ENCODE measurements around the gene MDK. TPM values are rescaled to one million over a fixed set of nuclear protein-coding genes. Genes with fewer than 3 reads are reported as not detected.
"Not testable (repeated sequence)": the region's sequence is repeated elsewhere in the genome, so short reads cannot be mapped to it uniquely, and the experiment has no call there.

MDK gene
- total RNA-seq, 2 donors from 2014 or later = 11.0 to 15.2 TPM

DNA sequence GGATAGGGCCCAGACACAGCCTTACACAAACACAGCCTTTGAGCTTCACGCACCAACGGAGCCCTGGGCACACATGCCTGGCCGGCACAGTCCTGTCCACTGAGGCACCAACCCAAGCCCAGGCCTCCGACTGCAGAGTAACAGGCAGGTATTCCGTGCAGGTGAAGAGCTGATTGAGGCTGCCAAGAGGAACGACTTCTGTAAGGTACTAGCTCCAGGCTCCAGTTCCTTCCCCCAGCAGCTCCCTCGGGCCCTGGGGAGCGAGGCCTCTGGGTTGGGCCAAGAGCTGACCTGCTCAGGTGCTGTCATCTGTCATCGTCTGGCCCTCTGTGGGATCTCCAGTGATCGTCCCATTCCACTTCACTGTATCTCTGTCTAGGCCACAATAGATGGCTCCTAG lies 3.2 kb upstream of the MDK start:
- ATAC-seq = no peak
- no peak for DNase-seq
- intact Hi-C loops (cut with DNase I) = no loop called here

- intact Hi-C loops (cut with DNase I) = no loop called here
- ATAC-seq (no peak), DNase-seq (no peak)
Measured at GRCh38 chr11:46378811-46379481, 2.5 kb upstream of the MDK start.

DNA sequence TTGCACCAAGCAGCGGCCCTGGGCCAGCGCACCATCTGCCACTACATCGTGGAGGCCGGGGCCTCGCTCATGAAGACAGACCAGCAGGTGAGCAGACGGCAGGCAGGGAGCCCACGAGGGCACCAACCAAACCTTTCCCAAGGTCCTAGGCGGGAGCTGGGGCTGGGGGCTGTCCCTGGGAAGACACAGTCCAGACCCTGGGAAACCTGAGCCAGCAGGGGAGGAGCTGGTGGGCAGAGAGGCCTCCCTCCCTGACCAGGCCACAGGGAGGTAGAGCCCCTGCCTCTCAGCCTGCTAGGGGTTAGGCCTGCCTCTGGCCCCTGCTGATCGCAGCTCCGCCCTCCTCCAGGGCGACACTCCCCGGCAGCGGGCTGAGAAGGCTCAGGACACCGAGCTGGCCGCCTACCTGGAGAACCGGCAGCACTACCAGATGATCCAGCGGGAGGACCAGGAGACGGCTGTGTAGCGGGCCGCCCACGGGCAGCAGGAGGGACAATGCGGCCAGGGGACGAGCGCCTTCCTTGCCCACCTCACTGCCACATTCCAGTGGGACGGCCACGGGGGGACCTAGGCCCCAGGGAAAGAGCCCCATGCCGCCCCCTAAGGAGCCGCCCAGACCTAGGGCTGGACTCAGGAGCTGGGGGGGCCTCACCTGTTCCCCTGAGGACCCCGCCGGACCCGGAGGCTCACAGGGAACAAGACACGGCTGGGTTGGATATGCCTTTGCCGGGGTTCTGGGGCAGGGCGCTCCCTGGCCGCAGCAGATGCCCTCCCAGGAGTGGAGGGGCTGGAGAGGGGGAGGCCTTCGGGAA lies 1.8 kb upstream of the MDK start:
- not testable (repeated sequence) for DNase-seq
- intact Hi-C loops (cut with DNase I) = loop anchor here in 1 of 2 donors (10.0 kb wide), 1 partner anchor 245 kb away; no protein-coding TSS in a partner anchor
- ATAC-seq = peak in 1 of 2 donors; percentile 10

DNA sequence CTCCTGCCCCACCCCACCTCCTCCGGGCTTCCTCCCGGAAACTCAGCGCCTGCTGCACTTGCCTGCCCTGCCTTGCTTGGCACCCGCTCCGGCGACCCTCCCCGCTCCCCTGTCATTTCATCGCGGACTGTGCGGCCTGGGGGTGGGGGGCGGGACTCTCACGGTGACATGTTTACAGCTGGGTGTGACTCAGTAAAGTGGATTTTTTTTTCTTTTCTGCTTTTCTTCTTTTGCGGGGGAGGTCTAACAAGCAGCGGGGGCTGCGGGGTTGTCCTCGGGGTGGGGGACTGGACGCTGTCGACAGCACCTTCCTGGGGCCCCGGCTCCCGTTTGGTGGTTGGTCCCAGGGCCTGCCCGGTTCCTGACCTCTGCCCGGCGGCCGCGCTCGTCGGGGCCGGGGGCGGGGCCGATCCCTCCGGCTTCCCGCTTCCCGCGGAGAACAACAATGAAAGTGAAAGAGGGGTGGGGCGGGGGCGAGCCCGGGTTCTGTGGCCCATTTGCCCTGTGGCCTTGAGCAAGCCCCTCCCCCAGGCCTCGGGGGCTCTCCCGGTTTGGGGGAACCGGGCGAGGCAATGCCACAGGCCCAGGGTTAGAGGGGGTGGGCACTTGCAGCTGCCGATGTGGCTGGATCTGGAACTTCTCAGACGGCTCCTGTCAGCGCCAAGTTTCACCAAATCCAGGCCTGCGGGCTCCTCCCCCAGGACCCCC lies 975 bp upstream of the MDK start:
- ATAC-seq = peak; percentile 50 to 65

GRCh38 chr11:46381819-46382645 lies 563 bp downstream of the MDK start:
- intact Hi-C loops (cut with DNase I) = loop anchor here in 1 of 2 donors (10.0 kb wide), 1 partner anchor 243 kb away; no protein-coding TSS in a partner anchor
- ATAC-seq (peak in 1 of 2 donors; percentile 6), DNase-seq (no peak)

More for the DNA sequence above, 975 bp upstream of the MDK start:
- DNase-seq = peak; percentile 77
- intact Hi-C loops (cut with DNase I) = loop anchor here in 1 of 2 donors (10.0 kb wide), 1 partner anchor 244 kb away; no protein-coding TSS in a partner anchor

DNA sequence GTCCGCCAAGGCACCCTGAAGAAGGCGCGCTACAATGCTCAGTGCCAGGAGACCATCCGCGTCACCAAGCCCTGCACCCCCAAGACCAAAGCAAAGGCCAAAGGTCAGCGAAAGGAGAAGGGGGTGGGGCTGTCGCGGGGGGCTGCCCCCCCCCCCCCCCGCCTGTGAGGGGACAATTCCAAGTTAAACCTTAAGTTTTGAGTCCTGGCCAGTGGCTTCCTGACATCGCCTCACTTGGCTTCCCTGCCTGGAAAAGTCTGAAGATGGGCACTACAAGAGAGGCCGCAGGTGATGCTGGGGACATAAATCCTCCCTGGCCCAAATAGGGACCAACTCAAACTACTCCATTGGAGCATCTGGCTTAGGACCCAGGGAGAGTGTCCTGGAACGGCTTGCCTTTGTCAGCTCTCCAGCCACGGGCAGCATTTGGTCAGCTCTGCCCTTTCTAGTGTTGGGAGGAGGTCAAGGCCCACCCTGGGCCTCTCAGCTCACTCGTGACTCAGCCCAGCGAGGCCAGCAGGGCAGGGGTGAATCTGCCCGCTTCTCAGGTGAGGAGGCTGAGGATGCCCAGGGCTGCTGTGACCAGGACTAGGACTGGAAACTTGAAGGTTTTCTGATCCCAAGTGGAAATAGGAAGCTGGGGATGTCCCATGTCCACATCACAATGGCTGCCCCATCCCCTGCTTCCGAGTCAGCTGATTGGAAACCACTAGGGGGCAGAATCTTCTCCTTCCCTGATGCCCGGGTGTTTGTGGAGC lies 1.4 kb downstream of the MDK start:
- ATAC-seq (no peak), DNase-seq (no peak)
- intact Hi-C loops (cut with DNase I) = loop anchor here in 1 of 2 donors (10.0 kb wide), 1 partner anchor 242 kb away; no protein-coding TSS in a partner anchor

DNA sequence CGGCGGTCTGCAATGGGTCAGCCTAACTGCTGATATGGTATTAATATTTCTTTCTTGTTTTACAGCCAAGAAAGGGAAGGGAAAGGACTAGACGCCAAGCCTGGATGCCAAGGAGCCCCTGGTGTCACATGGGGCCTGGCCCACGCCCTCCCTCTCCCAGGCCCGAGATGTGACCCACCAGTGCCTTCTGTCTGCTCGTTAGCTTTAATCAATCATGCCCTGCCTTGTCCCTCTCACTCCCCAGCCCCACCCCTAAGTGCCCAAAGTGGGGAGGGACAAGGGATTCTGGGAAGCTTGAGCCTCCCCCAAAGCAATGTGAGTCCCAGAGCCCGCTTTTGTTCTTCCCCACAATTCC lies 1.9 kb downstream of the MDK start:
- ATAC-seq (no peak), DNase-seq (no peak)
- intact Hi-C loops (cut with DNase I) = loop anchor here in 1 of 2 donors (10.0 kb wide), 1 partner anchor 241 kb away; no protein-coding TSS in a partner anchor

- intact Hi-C loops (cut with DNase I) = loop anchor here in 1 of 2 donors (10.0 kb wide), 1 partner anchor 241 kb away; no protein-coding TSS in a partner anchor
- DNase-seq (no peak), ATAC-seq (no peak)
Measured at GRCh38 chr11:46383974-46384701, 2.7 kb downstream of the MDK start.

DNA sequence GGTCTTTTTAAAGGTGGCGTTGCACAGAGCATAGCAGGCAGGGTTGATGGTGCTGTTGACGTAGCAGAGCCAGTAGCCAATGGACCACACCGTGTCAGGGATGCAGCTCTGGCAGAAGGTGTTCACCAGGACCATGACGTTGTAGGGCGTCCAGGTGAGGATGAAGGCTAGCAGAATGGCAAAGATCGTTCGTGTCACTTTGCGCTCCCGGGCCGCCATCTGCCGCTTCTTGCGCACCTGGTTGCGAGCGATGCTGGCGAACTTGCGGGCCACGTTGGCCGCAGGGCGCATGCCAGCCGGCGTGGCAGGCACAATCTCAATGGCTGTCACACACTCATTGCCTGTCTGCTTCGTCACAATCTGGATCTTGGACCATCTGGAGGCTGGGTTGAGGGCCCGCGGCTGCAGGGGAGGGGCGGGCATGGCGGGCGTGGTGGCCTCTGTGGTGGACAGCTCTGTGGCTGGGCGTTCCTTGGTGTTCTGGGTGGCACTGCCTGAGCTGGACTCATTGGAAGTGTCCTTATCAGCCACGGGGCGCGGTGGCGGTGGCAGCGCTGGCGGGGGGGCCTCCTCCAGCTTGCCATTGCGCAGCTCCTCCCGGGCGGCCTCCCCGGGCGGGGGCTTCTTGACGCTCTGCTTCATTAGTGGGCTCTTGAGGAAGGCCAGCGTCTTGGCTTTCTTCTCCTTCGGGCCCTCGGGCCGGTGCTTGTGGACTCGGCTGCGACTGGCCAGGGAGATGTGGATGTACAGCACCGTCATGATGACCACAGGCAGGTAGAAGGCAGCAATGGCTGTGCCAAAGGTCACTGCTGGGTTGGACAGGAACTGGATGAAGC lies 3.9 kb downstream of the MDK start:
- no peak for ATAC-seq
- intact Hi-C loops (cut with DNase I) = loop anchor here (5.0 to 10.0 kb wide), 2 partner anchors 152 to 239 kb away; no protein-coding TSS in a partner anchor

GRCh38 chr11:46386005-46386578 lies 4.6 kb downstream of the MDK start:
- ATAC-seq (no peak), DNase-seq (no peak)
- intact Hi-C loops (cut with DNase I) = loop anchor here (5.0 to 10.0 kb wide), 2 partner anchors 151 to 239 kb away; no protein-coding TSS in a partner anchor

More for the DNA sequence above, 3.9 kb downstream of the MDK start:
- DNase-seq = no peak

- ATAC-seq (no peak), DNase-seq (no peak)
- intact Hi-C loops (cut with DNase I) = loop anchor here (5.0 to 10.0 kb wide), 2 partner anchors 151 to 238 kb away; no protein-coding TSS in a partner anchor
Measured at GRCh38 chr11:46386674-46387073, 5.2 kb downstream of the MDK start.

GRCh38 chr11:46387456-46387855 lies 6.0 kb downstream of the MDK start:
- intact Hi-C loops (cut with DNase I) = loop anchor here (5.0 to 10.0 kb wide), 2 partner anchors 150 to 237 kb away; no protein-coding TSS in a partner anchor
- no peak for ATAC-seq
- no peak for DNase-seq

GRCh38 chr11:46387919-46388618 lies 6.6 kb downstream of the MDK start:
- intact Hi-C loops (cut with DNase I) = loop anchor here (5.0 to 10.0 kb wide), 2 partner anchors 149 to 237 kb away; no protein-coding TSS in a partner anchor
- DNase-seq (no peak), ATAC-seq (peak in 1 of 2 donors; percentile 4)

- intact Hi-C loops (cut with DNase I) = loop anchor here (5.0 to 10.0 kb wide), 2 partner anchors 148 to 236 kb away; no protein-coding TSS in a partner anchor
- DNase-seq = no peak
- no peak for ATAC-seq
Measured at GRCh38 chr11:46388619-46389449, 7.4 kb downstream of the MDK start.

Measured in left cardiac atrium (tissue), 4 donors.